Thoracic aorta (tissue), 2 donors: ENCODE data around the gene CEP95. TPM values are rescaled to one million over a fixed set of nuclear protein-coding genes. Genes with fewer than 3 reads are reported as not detected.

Experiments
- ATAC-seq: fragments of 150-250 bp; one replicate; pipeline ENCODE4 v1.8.0; 2017; ENCODE audit warnings: low read depth; ENCODE audit not compliant: insufficient number of reproducible peaks, low FRiP score
- DNase-seq: peaks from one replicate; pipeline ENCODE4 v3.0.0-alpha.2; 2020; ENCODE audit warnings: low spot score
- H3K27ac ChIP-seq, 2 donors: fragments of 200-600 bp; sonication (generic); 1 replicate in 1 of 2; 2 replicates in 1 of 2; pipeline ENCODE4 v1.5.1; 2016; ENCODE audit warnings: mild to moderate bottlenecking in 2 of 2, moderate library complexity in 2 of 2
- H3K27me3 ChIP-seq: fragments of 200-600 bp; sonication (generic); replicated peaks from 2 replicates; pipeline ENCODE4 v1.6.0; 2016; ENCODE audit warnings: mild to moderate bottlenecking; ENCODE audit not compliant: insufficient read depth
- H3K36me3 ChIP-seq: fragments of 200-600 bp; sonication (generic); one replicate; pipeline ENCODE4 v1.5.1; 2016
- H3K4me1 ChIP-seq, 2 donors: fragments of 200-600 bp; sonication (generic); 1 replicate in 1 of 2; 2 replicates in 1 of 2; pipeline versions ENCODE4 v1.5.1 to v1.6.0; 2016; ENCODE audit warnings: low read depth in 2 of 2, mild to moderate bottlenecking in 1 of 2; ENCODE audit not compliant: control insufficient read depth in 1 of 2
- H3K4me3 ChIP-seq: fragments of 200-600 bp; sonication (generic); 2 replicates; pipeline ENCODE4 v1.5.1; 2016; ENCODE audit warnings: mild to moderate bottlenecking
- H3K9me3 ChIP-seq: fragments of 200-600 bp; sonication (generic); 2 replicates; pipeline ENCODE4 v1.5.1; 2016
- total RNA-seq, 2 donors: library from RNA; depleted of rRNA; stranded (reverse); fragments of >200 nt; gene quantifications; one replicate each; pipeline versions ENCODE4 v1.1.0 to v1.2.3, GENCODE V29; 2016
- TF ChIP-seq, protein P1 (sequence below): fragments of 200-600 bp; sonication (generic); IDR thresholded peaks from one replicate; pipeline ENCODE4 v1.5.1; 2019; ENCODE audit warnings: antibody characterized with exemption

Gene CEP95
- total RNA-seq, 2 donors from 2014 or later, result 39.2 to 65.1 TPM

GRCh38 chr17:64583038-64583437, 76.3 kb downstream of the CEP95 start:
- ATAC-seq (no peak), DNase-seq (no peak)
- H3K36me3 ChIP-seq, result peaks cover 34% of the 10 kb centered on the region
- no peak overlapping the region for H3K4me3 ChIP-seq
- no peak overlapping the region for H3K27ac ChIP-seq
- no peaks in the 10 kb centered on the region for H3K27me3 ChIP-seq
- no peaks in the 10 kb centered on the region for H3K9me3 ChIP-seq
- H3K4me1 ChIP-seq, result no peaks in the 10 kb centered on the region
- TF ChIP-seq, protein P1, sequence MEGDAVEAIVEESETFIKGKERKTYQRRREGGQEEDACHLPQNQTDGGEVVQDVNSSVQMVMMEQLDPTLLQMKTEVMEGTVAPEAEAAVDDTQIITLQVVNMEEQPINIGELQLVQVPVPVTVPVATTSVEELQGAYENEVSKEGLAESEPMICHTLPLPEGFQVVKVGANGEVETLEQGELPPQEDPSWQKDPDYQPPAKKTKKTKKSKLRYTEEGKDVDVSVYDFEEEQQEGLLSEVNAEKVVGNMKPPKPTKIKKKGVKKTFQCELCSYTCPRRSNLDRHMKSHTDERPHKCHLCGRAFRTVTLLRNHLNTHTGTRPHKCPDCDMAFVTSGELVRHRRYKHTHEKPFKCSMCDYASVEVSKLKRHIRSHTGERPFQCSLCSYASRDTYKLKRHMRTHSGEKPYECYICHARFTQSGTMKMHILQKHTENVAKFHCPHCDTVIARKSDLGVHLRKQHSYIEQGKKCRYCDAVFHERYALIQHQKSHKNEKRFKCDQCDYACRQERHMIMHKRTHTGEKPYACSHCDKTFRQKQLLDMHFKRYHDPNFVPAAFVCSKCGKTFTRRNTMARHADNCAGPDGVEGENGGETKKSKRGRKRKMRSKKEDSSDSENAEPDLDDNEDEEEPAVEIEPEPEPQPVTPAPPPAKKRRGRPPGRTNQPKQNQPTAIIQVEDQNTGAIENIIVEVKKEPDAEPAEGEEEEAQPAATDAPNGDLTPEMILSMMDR, result no peak

DNA sequence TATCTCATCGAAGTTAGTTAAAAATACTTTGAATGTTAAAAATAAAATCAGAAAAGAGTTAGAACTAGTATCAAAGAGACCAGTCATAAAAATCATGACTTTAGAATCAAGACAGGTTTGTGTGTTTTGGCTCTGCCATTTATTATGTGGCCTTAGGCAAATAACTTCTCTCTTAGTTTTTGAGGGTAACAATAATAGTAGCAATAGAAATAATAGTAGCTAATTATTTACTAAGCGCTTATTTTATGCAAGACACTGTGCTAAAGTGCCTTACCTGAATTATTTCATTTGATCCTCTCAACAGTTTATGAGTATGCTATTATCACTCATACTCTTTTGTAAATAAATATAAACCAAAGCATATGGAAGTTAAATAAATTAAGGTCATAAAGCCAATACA, 78.4 kb downstream of the CEP95 start:
- no peak for ATAC-seq
- Histone ChIP-seq H3K36me3 (peaks cover 22% of the 10 kb centered on the region), H3K27ac (no peak overlapping the region), H3K4me1 (no peaks in the 10 kb centered on the region), H3K9me3 (no peaks in the 10 kb centered on the region), H3K27me3 (no peaks in the 10 kb centered on the region), H3K4me3 (no peak overlapping the region)
- TF ChIP-seq, protein P1, result no peak
- DNase-seq, result no peak

Other genes starting within 250 kb of the CEP95 start
- 10 to 100 TPM; 27.5 to 70.7 TPM for gene TEX2, start 243.7 kb upstream of the CEP95 start, total RNA-seq
- gene PECAM1, start 116.1 kb upstream of the CEP95 start, total RNA-seq, result 100 to 1,000 TPM in 1 of 2 donors, 10 to 100 TPM in 1; 82.7 to 113 TPM
- gene MILR1, start 57.9 kb upstream of the CEP95 start, total RNA-seq, result 10 to 100 TPM; 10.0 to 28.8 TPM
- gene POLG2, start 9.9 kb upstream of the CEP95 start, total RNA-seq, result 10 to 100 TPM in 1 of 2 donors, 1 to 10 TPM in 1; 3.2 to 22.1 TPM
- gene DDX5, start 688 bp upstream of the CEP95 start, total RNA-seq, result 1,000 to 10,000 TPM in 1 of 2 donors, 100 to 1,000 TPM in 1; 889 to 3,042 TPM
- gene SMURF2, start 155.3 kb downstream of the CEP95 start, total RNA-seq, result 10 to 100 TPM; 30.5 to 39.8 TPM